ENCODE data around the gene SMIM14. TPM values are rescaled to one million over a fixed set of nuclear protein-coding genes. Genes with fewer than 3 reads are reported as not detected.
"Not testable (repeated sequence)": the region's sequence is repeated elsewhere in the genome, so short reads cannot be mapped to it uniquely, and the experiment has no call there.

The SMIM14 gene
- total RNA-seq, result 1 to 10 TPM; 7.2 to 7.6 TPM

GRCh38 chr4:39638354-39639239 lies at the start of gene SMIM14:
Gene SMIM14, minus strand, starts transcription at chr4:39638865. Its CDS starts 33,720 bp downstream, at chr4:39605145.
- peak; percentile 90 for DNase-seq
- Mint-ChIP-seq H3K4me3 (peak within 1 kb of the TSS; percentile 84), H3K9me3 (no peaks in the 10 kb centered on the region), H3K4me1 (peaks cover 31% of the 10 kb centered on the region), H3K27ac (peak within 1 kb of the TSS; percentile 76), H3K36me3 (ENCODE audit: low read depth) (no peaks in the 10 kb centered on the region), H3K27me3 (peaks cover 3% of the 10 kb centered on the region)
- POLR2A ChIA-PET, result interaction anchor here (0.7 to 4.2 kb wide), 13 partner anchors 12 to 417 kb away, joined by 3 to 25 read pairs (median 3); partner anchors contain the start of genes LIAS, N4BP2, RFC1 and RPL9
- CTCF ChIA-PET, result interaction anchor here (0.6 to 1.4 kb wide), 4 partner anchors 59 to 340 kb away, joined by 3 to 6 read pairs (median 4); partner anchors contain the start of genes PDS5A and UBE2K

GRCh38 chr4:39687014-39687413 lies 48.3 kb upstream of the SMIM14 start:
- Mint-ChIP-seq H3K36me3 (ENCODE audit: low read depth) (no peaks in the 10 kb centered on the region), H3K4me1 (no peaks in the 10 kb centered on the region), H3K4me3 (no peak overlapping the region), H3K27ac (no peak overlapping the region), H3K27me3 (no peaks in the 10 kb centered on the region), H3K9me3 (no peaks in the 10 kb centered on the region)
- ChIA-PET CTCF (interaction anchor here (1.7 kb wide), 1 partner anchor 11 kb away, joined by 7 read pairs; the partner anchor contains the start of gene UBE2K), POLR2A (no interaction called here)
- DNase-seq, result no peak

GRCh38 chr4:39685990-39686389 lies 47.3 kb upstream of the SMIM14 start:
- no peaks in the 10 kb centered on the region for H3K27me3 Mint-ChIP-seq
- H3K4me1 Mint-ChIP-seq, result no peaks in the 10 kb centered on the region
- H3K9me3 Mint-ChIP-seq, result no peaks in the 10 kb centered on the region
- CTCF ChIA-PET, result no interaction called here
- no peak for DNase-seq
- H3K36me3 Mint-ChIP-seq (ENCODE audit: low read depth), result no peaks in the 10 kb centered on the region
- H3K27ac Mint-ChIP-seq, result no peak overlapping the region
- POLR2A ChIA-PET, result no interaction called here
- no peak overlapping the region for H3K4me3 Mint-ChIP-seq

GRCh38 chr4:39682138-39682537 lies 43.5 kb upstream of the SMIM14 start:
- H3K36me3 Mint-ChIP-seq (ENCODE audit: low read depth), result no peaks in the 10 kb centered on the region
- H3K27ac Mint-ChIP-seq, result no peak overlapping the region
- H3K27me3 Mint-ChIP-seq, result peaks cover 8% of the 10 kb centered on the region
- DNase-seq, result no peak
- ChIA-PET CTCF (no interaction called here), POLR2A (no interaction called here)
- H3K9me3 Mint-ChIP-seq, result no peaks in the 10 kb centered on the region
- H3K4me1 Mint-ChIP-seq, result no peaks in the 10 kb centered on the region
- no peak overlapping the region for H3K4me3 Mint-ChIP-seq

DNA sequence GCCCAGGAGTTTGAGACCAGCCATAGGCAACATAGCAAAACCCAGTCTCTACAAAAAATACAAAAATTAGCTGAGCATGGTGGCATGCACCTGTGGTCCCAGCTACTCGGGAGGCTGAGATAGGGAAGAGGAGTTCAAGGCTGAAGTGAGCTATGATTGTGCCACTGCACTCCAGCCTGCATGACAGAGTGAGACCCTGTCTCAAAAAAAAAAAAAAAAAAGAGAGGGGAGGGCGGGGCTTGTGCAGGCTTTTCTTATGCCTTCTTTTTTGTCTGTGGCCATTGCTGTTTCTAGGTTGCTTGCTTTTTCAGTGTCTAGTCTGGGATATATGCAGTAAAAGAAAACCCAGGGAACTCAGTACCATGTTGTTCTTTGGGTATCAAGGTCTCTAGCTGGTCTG lies 42.3 kb upstream of the SMIM14 start:
- H3K4me1 Mint-ChIP-seq; H3K27me3 Mint-ChIP-seq; H3K9me3 Mint-ChIP-seq; POLR2A ChIA-PET; H3K27ac Mint-ChIP-seq; H3K36me3 Mint-ChIP-seq (ENCODE audit: low read depth); CTCF ChIA-PET; H3K4me3 Mint-ChIP-seq; DNase-seq: not testable (repeated sequence)

DNA sequence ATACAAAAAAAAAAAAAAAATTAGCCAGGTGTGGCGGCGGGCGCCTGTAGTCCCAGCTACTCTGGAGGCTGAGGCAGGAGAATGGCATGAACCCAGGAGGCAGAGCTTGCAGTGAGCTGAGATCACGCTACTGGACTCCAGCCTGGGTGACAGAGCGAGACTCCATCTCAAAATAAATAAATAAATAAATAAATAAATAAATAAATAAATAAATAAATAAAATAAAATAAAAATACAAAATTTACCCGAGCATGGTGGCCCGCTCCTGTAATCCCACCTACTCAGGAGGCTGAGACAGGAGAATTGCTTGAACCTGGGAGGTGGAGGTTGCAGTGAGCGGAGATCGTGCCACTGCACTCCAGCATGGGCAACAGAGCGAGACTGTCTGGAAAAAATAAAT lies 37.0 kb upstream of the SMIM14 start:
- DNase-seq; H3K4me3 Mint-ChIP-seq; H3K36me3 Mint-ChIP-seq (ENCODE audit: low read depth); POLR2A ChIA-PET; H3K9me3 Mint-ChIP-seq; H3K27ac Mint-ChIP-seq; H3K4me1 Mint-ChIP-seq: not testable (repeated sequence)
- CTCF ChIA-PET, result interaction anchor here (0.5 kb wide), 1 partner anchor 13 kb away, joined by 4 read pairs; no protein-coding TSS in a partner anchor
- peaks cover 12% of the 10 kb centered on the region for H3K27me3 Mint-ChIP-seq

DNA sequence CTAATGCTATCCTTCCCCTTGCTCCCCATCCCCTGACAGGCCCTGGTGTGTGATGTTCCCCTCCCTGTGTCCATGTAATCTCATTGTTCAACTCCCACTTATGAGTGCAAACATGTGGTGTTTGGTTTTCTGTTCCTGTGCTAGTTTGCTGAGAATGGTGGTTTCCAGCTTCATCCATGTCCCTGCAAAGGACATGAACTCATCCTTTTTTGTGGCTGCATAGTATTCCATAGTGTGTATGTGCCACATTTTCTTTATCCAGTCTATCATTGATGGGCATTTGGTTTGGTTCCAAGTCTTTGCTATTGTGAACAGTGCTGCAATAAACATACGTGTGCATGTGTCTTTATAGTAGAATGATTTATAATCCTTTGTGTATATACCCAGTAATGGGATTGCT lies 31.6 kb upstream of the SMIM14 start:
- CTCF ChIA-PET, POLR2A ChIA-PET, H3K27ac Mint-ChIP-seq: not testable (repeated sequence)

GRCh38 chr4:39668887-39669286 lies 30.2 kb upstream of the SMIM14 start:
- POLR2A ChIA-PET, result no interaction called here
- CTCF ChIA-PET, result no interaction called here
- no peak for DNase-seq
- H3K9me3 Mint-ChIP-seq, result no peaks in the 10 kb centered on the region
- H3K27me3 Mint-ChIP-seq, result peaks cover 4% of the 10 kb centered on the region
- H3K4me1 Mint-ChIP-seq, result no peaks in the 10 kb centered on the region
- H3K36me3 Mint-ChIP-seq (ENCODE audit: low read depth), result no peaks in the 10 kb centered on the region
- no peak overlapping the region for H3K4me3 Mint-ChIP-seq
- no peak overlapping the region for H3K27ac Mint-ChIP-seq

More for the DNA sequence above, 31.6 kb upstream of the SMIM14 start:
- H3K4me3 Mint-ChIP-seq; H3K36me3 Mint-ChIP-seq (ENCODE audit: low read depth); H3K27me3 Mint-ChIP-seq; H3K9me3 Mint-ChIP-seq; H3K4me1 Mint-ChIP-seq; DNase-seq: not testable (repeated sequence)

- H3K4me3 Mint-ChIP-seq, result no peak overlapping the region
- H3K4me1 Mint-ChIP-seq, result no peaks in the 10 kb centered on the region
- no peak for DNase-seq
- no peak overlapping the region for H3K27ac Mint-ChIP-seq
- CTCF ChIA-PET, result no interaction called here
- peaks cover 4% of the 10 kb centered on the region for H3K27me3 Mint-ChIP-seq
- H3K9me3 Mint-ChIP-seq, result no peaks in the 10 kb centered on the region
- H3K36me3 Mint-ChIP-seq (ENCODE audit: low read depth), result no peaks in the 10 kb centered on the region
- POLR2A ChIA-PET, result no interaction called here
Observed at GRCh38 chr4:39667706-39668105, 29.0 kb upstream of the SMIM14 start.

GRCh38 chr4:39664828-39665731 lies 26.4 kb upstream of the SMIM14 start:
- H3K27ac Mint-ChIP-seq, result no peak overlapping the region
- H3K27me3 Mint-ChIP-seq, result no peaks in the 10 kb centered on the region
- no peak overlapping the region for H3K4me3 Mint-ChIP-seq
- ChIA-PET POLR2A (no interaction called here), CTCF (no interaction called here)
- H3K4me1 Mint-ChIP-seq, result no peaks in the 10 kb centered on the region
- DNase-seq, result no peak
- no peaks in the 10 kb centered on the region for H3K9me3 Mint-ChIP-seq
- no peaks in the 10 kb centered on the region for H3K36me3 Mint-ChIP-seq (ENCODE audit: low read depth)

DNA sequence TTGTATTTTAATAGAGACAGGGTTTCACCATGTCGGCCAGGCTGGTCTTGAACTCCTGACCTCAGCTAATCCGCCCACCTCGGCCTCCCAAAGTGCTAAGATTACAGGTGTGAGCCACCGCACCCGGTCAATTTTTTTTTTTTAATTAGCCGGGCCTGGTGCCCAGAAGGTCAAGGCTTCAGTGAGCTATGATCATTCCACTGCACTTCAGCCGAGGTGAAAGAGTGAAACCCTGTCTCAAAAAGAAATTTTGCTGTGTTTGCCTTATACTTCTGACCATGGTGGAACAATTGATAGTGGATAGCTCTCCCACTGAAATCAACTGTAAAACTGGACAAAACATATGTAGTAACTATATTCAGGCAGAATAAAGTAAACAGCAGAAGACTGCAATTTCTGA lies 24.0 kb upstream of the SMIM14 start:
- Mint-ChIP-seq H3K9me3 (no peaks in the 10 kb centered on the region), H3K36me3 (ENCODE audit: low read depth) (no peaks in the 10 kb centered on the region), H3K4me3 (no peak overlapping the region), H3K4me1 (peaks cover 2% of the 10 kb centered on the region), H3K27me3 (no peaks in the 10 kb centered on the region), H3K27ac (no peak overlapping the region)
- CTCF ChIA-PET, result interaction anchor here (0.7 to 1.1 kb wide), 2 partner anchors 13 to 194 kb away, joined by 3 to 4 read pairs; no protein-coding TSS in a partner anchor
- DNase-seq, result no peak
- POLR2A ChIA-PET, result interaction anchor here (0.6 kb wide), 1 partner anchor 544 kb away, joined by 3 read pairs; no protein-coding TSS in a partner anchor

GRCh38 chr4:39660757-39661156 lies 22.1 kb upstream of the SMIM14 start:
- ChIA-PET CTCF (no interaction called here), POLR2A (no interaction called here)
- no peaks in the 10 kb centered on the region for H3K9me3 Mint-ChIP-seq
- no peaks in the 10 kb centered on the region for H3K36me3 Mint-ChIP-seq (ENCODE audit: low read depth)
- DNase-seq, result no peak
- peaks cover 12% of the 10 kb centered on the region for H3K4me1 Mint-ChIP-seq
- H3K4me3 Mint-ChIP-seq, result no peak overlapping the region
- H3K27me3 Mint-ChIP-seq, result no peaks in the 10 kb centered on the region
- no peak overlapping the region for H3K27ac Mint-ChIP-seq

GRCh38 chr4:39660045-39660444 lies 21.4 kb upstream of the SMIM14 start:
- ChIA-PET CTCF (no interaction called here), POLR2A (no interaction called here)
- H3K4me1 Mint-ChIP-seq, result peaks cover 17% of the 10 kb centered on the region
- no peaks in the 10 kb centered on the region for H3K27me3 Mint-ChIP-seq
- H3K36me3 Mint-ChIP-seq (ENCODE audit: low read depth), result no peaks in the 10 kb centered on the region
- no peaks in the 10 kb centered on the region for H3K9me3 Mint-ChIP-seq
- H3K27ac Mint-ChIP-seq, result no peak overlapping the region
- no peak overlapping the region for H3K4me3 Mint-ChIP-seq
- no peak for DNase-seq

Measured in activated CD4-positive, alpha-beta memory T cell treated with anti-CD3 and anti-CD28 coated beads, Interleukin-2, amount 10 ng/mL, durations not matched to agents 7 days and 5 days (primary cell).